GM15510 (cell line): ENCODE data around the gene QDPR.

Source experiments
- POLR2A ChIP-seq: IDR thresholded peaks from 3 replicates; pipeline ENCODE4 v1.6.1; 2011; ENCODE audit warnings: borderline replicate concordance; ENCODE audit not compliant: insufficient read length; ENCODE audit errors: extremely low read depth

QDPR gene

DNA sequence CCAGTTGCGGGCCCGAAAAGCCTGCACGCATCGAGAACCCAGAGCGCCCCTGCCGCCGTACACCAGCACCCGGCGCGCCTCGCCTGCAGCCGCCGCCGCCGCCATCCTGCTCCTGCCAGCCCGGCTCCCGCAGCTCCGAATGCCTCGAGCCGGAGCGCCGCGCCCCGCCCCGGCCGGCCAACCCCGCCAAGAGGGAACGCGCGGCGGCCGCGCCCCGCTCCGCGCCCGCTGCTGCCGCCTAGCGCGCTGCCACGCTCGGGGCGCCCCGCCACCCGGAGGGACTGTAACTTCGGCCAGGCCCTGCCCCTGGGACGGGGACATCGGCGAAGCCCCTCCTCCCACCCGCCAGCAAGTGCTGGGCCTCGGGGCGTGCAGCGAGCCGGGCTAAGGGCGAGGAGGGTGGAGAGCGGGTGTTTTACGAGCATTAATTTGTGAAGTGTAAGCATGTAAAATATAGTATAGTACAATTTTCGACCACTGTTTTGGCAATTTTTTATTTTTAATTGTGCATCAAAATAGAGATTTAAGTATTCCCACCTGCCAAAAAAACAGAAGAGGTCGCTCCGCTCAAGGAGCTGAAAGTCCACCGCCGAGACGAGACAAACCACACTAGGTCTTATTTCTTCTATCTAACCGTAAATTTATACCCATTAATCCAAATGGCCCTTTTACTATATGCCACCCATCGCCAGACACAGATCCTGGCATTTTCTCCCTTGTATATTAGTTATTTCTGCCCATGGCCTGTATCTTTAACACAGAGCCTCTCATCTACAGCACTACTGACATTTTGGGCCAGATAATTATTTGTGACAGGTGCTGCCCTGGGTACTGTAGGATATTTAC, at the start of gene QDPR:
TSS of gene QDPR (minus strand) at position 141 of the 846 bp plus-strand sequence. CDS start at position 105, 36 bp downstream.
- TF ChIP-seq POLR2A: peak; percentile 79

DNA sequence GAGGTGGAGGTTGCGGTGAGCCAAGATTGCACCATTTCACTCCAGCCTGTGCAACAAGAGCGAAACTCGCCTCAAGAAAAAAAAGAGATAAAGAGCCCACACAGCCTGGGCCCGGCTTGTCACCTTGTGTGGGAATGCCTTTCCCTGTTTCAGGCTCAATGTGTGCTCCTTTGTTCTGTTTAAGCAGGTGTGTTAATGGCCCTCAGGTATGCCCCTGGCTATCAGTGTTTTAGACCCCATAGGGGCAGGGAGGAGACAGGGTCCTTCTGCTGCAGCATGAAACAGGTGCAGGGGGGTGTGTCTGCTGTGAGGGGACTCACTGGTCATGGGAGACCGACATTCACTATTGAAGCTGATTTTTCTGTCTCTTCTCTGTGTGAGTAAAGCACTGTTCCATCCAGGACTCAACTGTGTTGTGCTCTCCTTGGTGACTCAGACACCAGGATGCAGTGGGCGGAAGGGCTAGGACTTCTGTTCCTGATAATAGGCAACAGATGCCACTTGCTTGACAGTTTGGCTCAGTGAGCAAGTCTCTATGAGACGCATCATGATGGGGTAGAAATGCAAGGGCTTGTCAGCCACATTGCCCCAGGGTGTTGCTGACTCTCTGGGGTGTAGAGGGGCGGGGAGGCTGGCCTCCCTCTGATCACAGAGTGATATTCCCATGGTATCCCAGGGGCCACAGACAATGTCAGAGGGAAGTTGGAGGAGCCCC, 49.5 kb upstream of the QDPR start:
- TF ChIP-seq POLR2A: no peak

DNA sequence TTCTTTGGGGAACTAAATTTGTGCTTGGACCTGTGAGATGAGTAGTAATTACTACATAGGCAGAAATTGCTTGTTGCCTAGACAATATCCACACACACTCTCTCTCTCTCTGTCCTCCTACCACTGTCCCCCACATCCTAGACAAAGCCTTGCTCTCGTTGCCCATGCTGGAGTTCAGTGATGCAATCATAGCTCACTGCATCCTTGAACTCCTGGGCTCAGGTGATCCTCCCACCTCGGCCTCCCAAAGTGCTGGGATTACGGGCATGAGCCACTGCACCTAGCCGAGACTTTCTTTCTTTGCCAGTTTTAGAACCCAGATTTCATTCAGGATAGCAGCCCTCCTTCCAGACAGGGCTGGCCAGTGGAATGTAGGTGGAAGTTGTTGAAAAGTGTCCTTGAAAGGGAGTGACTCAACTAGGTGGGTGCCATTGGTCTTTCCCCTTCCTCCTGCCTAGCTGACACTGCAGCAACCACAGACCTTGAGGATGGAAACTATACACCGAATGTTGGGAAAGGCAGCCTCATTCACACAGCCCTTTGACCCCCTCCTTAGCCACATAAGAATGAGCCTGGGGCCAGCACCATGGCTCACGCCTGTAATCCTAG, 48.3 kb upstream of the QDPR start:
- TF ChIP-seq POLR2A: no peak

DNA sequence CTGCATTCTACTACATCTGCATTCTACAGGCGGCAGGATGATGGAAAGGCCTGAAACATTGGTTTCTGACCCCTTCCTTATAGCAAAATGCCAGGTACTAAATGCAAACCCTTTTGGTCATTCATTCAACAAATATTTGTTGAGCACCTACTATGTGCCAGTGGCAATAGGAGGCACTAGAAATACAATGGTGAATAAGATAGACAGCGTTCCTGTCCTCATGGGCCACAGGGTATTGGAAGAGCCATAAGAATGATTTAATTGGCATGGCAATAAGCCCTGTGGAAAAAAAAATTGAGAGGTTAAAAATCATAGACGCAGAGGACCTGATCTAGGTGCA, 47.8 kb upstream of the QDPR start:
- no peak for TF ChIP-seq POLR2A

DNA sequence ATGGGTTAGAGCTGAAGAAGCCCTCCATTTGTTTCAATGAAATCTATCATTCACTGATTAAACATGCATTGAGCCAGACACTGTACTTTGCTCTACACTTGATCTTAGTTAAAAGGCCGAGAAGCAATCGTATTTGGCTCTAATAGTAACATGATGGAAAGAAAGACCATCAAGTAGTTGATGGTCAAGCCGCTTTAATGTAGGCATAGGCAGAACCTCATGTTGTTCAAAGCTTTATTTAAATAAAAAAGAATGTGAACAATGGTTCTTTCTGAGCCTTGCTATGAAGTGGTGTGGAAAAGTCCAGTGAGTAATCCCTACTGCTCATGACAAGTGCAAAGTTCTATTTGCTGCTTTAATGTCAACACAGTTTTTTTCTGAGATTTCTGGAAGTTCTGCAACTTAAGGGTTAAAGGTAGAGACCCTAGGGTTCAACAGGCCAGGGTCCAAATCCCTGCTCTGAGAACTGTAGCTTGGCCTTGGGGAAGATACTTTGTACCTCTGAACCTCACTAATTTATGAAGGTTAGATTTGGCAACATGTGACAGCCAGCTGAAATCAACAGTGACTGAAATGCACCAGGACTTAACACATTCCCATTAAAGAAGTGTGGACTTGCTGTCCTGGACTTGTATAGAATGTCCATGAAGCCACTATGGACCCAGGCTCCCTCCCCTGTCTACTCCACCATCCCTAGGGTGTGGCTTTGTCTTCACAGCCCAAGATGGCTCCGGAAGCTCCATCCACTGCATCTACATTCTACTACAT, 47.2 kb upstream of the QDPR start:
- TF ChIP-seq POLR2A: no peak

DNA sequence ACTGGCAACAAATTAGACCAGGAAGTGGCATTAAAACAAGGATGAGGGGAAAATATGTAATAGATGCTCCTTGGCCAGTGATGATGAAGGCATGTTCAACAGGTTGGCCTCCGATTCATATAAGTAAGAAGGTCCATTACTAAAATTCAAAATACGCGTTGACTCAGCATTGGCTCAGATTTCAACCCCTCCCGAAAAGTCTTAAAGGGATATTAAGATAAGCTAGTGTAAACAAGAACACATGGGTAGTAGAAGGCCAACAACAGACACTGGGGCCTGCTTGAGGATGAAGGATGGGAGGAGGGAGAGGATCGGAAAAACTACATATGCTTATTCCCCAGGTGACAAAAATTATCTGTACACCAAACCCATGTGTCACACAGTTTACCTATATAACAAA, 46.0 kb upstream of the QDPR start:
- no peak for TF ChIP-seq POLR2A

DNA sequence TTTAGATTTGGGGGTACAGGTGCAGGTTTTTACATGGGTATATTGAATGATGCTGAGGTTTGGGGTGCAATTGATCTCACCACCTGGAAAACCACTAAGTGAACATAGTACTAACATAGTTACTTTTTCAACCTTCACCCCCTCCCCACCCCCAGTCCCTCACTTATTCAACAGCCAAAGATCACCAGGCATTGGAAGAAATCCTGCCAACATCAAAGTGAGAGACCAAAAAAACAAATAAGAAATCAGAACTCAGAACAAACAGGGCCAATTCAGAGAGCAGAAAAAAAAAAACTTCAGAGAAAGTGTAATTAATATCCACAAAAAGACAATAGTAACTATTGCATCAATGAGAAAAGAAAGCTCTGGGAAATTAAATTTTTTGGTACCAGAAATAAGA, 44.6 kb upstream of the QDPR start:
- no peak for TF ChIP-seq POLR2A

DNA sequence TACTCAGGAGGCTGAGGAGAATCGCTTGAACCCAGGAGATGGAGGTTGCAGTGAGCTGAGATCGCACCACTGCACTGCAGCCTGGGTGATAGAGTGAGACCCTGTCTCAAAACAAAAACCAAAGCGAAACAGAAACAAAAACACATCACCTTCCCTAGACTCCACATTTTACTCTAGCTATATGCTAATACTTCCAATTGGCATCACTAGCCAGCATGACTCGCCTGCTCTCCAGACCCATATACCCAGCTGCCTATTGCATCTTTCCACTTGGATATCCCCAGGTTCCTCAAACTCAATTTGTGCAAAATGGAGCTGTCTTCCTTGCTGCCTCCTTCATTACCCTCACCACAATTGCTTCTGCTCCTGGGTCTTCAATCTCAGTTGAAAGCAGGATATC, 42.7 kb upstream of the QDPR start:
- TF ChIP-seq POLR2A: no peak

DNA sequence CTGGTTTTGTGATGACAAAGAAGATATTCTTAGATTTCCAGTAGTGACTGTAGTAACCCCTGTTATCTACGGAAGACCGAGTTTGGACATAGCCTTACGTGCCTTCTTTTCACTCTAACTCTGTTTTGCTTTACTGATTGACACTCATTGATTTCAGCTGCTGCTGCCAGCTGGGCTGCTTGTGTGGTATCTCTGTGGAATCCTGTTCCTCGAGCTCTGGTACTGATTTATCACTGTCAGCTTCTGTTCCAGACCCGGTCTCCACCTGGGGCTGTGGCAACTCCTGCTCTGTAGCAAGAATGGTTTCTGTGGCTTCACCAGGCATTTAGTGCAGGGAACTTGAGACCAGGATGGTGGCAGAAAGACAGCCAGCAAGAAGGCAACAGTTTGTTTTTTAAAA, 40.5 kb upstream of the QDPR start:
- no peak for TF ChIP-seq POLR2A

DNA sequence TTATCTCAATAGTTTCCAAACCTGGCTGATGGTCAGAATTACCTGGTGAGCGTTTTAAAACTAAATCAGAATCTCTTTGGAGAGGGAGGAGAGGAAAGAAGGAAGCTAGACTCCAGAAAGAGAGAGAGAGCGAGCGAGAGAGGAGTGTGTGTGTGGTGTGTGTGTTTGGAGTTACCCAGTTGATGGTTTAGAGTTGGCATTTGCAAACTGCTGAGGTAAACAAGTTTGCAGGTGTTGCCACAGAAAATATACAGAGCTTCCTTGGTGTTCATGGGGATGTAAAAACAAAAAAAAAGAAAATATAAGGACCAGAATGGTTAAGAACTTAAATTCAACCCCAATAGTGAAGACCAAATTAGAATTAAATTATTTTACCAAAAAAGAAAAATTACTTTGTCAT, 38.7 kb upstream of the QDPR start:
- no peak for TF ChIP-seq POLR2A

DNA sequence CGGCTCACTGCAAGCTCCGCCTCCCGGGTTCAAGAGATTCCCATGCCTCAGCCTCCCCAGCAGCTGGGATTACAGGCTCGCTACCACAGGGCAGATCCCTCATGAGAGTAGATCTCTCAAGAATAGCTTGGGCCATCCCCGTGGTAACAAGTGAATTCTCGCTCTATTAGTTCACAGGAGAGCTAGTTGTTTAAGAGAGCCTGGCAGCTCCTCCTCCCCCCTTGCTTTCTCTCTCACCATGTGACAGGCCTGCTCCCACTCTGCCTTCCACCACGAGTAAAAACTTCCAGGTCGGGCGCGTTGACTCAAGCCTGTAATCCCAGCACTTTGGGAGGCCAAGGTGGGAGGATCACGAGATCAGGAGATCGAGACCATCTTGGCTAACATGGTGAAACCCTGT, 34.8 kb upstream of the QDPR start:
- TF ChIP-seq POLR2A: no peak

DNA sequence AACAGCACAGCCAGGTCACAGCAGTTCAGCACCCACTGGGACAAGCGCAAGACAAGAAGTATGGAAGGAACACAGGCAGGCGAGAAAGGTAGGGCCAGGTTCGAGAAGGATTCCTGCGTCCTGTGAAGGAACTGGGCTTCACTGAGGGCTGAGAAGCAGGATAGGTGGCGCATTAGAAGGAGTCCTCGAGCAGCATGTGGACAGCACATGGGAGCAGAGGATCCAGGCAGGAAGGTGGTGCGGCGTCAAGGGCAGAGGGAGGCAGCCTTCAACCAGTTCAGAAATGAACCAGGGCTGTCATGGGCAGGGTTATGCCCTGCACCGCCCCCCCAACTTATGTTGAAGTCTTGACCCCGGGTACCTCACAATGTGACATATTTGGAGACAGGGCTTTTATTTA, 34.3 kb upstream of the QDPR start:
- TF ChIP-seq POLR2A: no peak

DNA sequence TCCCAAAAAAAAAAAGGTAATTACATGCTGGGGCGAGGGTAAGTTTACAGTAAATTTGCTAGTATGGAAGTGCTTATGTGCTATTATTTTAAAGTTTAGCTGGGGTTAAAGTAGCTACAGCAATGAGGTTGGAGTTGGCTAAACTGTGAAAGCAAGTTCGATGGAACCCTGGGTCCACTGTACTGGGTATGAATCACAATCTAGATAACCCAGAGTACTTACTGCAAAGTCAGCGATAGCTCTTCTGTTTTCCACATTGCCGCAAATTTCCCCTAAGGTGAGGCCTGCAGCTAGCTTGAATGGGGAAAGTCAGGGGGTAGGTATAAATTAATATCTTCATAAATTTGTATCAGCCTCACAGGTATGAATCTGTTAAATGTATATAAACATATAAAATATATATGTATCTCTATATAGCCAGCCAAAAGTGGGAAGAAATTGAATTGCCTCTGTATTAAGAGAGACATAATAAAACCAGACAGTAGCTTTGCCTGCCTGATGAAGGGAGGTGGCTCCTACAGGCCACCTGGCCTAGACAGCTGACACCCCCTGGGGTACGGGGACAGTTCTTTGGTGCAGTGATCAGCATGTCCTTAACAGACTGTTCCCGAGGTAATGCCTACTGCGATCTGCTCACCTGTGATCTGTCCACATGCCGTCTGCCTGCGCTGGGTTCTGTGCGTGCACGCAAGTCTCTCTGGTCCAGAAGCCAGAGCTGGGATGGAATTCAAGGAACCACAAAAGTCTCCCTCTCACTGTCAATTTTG, 33.7 kb upstream of the QDPR start:
- no peak for TF ChIP-seq POLR2A

DNA sequence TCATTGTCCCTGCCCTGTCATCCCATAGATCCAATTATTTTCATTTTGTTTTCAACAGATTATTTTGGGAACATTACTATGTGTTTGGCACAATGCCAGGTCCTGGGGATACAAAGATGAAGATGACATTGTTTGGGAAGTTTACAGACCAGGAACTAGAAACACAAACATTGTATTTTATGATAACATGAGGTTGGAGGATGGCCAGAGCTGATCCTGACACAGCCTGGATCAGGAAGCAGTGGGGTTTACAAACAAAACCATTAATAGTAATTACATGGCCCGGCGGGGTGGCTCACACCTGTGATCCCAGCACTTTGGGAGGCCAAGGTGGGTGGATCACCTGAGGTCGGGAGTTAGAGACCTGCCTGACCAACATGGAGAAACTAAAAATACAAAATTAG, 32.9 kb upstream of the QDPR start:
- no peak for TF ChIP-seq POLR2A
